Calu3 (cell line): ENCODE results near the gene DERL3. TPM values are rescaled to one million over a fixed set of nuclear protein-coding genes. Genes with fewer than 3 reads are reported as not detected.

Experiments used
- BruUV-seq: library from RNA; stranded (reverse); fragments of 400-500 nt; replicated peaks from 2 replicates; lab custom pipeline; 2021; lab: Mats Ljungman, UMichigan
- CTCF ChIA-PET: fragments of 300-600 bp; sonication (Branson Sonifier 250); formaldehyde crosslinking; loops from one replicate; lab custom pipeline; 2022; ENCODE audit warnings: antibody characterized with exemption; lab: Charles Lee
- DNase-seq: peaks from one replicate; pipeline ENCODE4 v3.0.0; 2022
- H3K27ac Mint-ChIP-seq: one replicate; pipeline ENCODE4 v1.8.0; 2022; ENCODE audit warnings: mixed read lengths; ENCODE audit not compliant: unreplicated experiment
- H3K27me3 Mint-ChIP-seq: one replicate; pipeline ENCODE4 v1.8.0; 2022; ENCODE audit warnings: mixed read lengths; ENCODE audit not compliant: unreplicated experiment
- H3K36me3 Mint-ChIP-seq: one replicate; pipeline ENCODE4 v1.8.0; 2022; ENCODE audit warnings: mild to moderate bottlenecking, moderate library complexity, mixed read lengths; ENCODE audit not compliant: insufficient read depth, unreplicated experiment
- H3K4me1 Mint-ChIP-seq: one replicate; pipeline ENCODE4 v1.8.0; 2022; ENCODE audit warnings: mild to moderate bottlenecking, low read depth, mixed read lengths; ENCODE audit not compliant: unreplicated experiment
- H3K4me3 Mint-ChIP-seq: one replicate; pipeline ENCODE4 v1.8.0; 2022; ENCODE audit warnings: mild to moderate bottlenecking, low read depth, moderate library complexity, mixed read lengths; ENCODE audit not compliant: unreplicated experiment
- H3K9me3 Mint-ChIP-seq: one replicate; pipeline ENCODE4 v1.8.0; 2022; ENCODE audit warnings: low read depth, mixed read lengths; ENCODE audit not compliant: unreplicated experiment
- intact Hi-C: fragments of 100-400 bp; cut with micrococcal nuclease; formaldehyde crosslinking; loops from one replicate; pipeline ENCODE4 v1.10.0; 2022; ENCODE audit not compliant: unreplicated experiment
- total RNA-seq: library from RNA; stranded (reverse); gene quantifications from 2 replicates; pipeline ENCODE4 v1.2.3, GENCODE V29; 2022
- TF ChIP-seq, protein P1 (sequence below): fragments of 200-600 bp; IDR thresholded peaks from one replicate; pipeline ENCODE4 v1.8.0; 2022; ENCODE audit warnings: antibody characterized with exemption; ENCODE audit not compliant: unreplicated experiment

DERL3 gene
- total RNA-seq, 1 experiment from 2014 or later = 3.7 TPM

DNA sequence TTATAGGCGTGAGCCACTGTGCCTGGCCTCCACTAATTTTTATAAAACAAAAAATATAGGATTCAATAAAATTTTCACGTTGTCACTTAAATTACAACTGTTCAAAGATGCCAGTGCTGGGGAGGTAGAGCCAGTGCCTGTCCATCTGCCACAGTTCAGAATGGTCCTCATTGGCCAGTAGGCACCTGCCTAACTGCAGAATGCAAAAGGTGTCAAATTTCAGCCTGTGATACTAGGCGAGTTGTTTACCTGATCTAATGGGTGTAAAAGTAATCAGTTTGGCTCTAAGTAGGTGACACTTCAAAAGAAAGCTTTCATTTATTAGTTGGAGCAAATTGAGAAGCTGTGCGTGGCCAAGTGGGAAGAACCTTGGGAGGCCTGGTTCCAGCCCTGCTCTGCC, 49.7 kb downstream of the DERL3 start:
- Mint-ChIP-seq H3K27me3 (no peaks in the 10 kb centered on the region), H3K36me3 (peaks cover 47% of the 10 kb centered on the region), H3K27ac (no peak overlapping the region), H3K4me1 (peaks cover 7% of the 10 kb centered on the region), H3K4me3 (no peak overlapping the region), H3K9me3 (no peaks in the 10 kb centered on the region)
- CTCF ChIA-PET = no interaction called here
- TF ChIP-seq, protein P1, sequence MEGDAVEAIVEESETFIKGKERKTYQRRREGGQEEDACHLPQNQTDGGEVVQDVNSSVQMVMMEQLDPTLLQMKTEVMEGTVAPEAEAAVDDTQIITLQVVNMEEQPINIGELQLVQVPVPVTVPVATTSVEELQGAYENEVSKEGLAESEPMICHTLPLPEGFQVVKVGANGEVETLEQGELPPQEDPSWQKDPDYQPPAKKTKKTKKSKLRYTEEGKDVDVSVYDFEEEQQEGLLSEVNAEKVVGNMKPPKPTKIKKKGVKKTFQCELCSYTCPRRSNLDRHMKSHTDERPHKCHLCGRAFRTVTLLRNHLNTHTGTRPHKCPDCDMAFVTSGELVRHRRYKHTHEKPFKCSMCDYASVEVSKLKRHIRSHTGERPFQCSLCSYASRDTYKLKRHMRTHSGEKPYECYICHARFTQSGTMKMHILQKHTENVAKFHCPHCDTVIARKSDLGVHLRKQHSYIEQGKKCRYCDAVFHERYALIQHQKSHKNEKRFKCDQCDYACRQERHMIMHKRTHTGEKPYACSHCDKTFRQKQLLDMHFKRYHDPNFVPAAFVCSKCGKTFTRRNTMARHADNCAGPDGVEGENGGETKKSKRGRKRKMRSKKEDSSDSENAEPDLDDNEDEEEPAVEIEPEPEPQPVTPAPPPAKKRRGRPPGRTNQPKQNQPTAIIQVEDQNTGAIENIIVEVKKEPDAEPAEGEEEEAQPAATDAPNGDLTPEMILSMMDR = no peak
- no peak for DNase-seq
- BruUV-seq = no TSS peak
- intact Hi-C loops = loop anchor here (10.0 kb wide), 1 partner anchor 46 kb away; the partner anchor contains the start of gene DERL3

GRCh38 chr22:23787910-23788309, 50.9 kb downstream of the DERL3 start:
- CTCF ChIA-PET = no interaction called here
- Mint-ChIP-seq H3K27me3 (no peaks in the 10 kb centered on the region), H3K36me3 (peaks cover 38% of the 10 kb centered on the region), H3K9me3 (no peaks in the 10 kb centered on the region), H3K4me3 (peak overlapping the region; percentile 79), H3K27ac (no peak overlapping the region), H3K4me1 (peaks cover 11% of the 10 kb centered on the region)
- TF ChIP-seq, protein P1 = no peak
- intact Hi-C loops = loop anchor here (10.0 kb wide), 1 partner anchor 47 kb away; the partner anchor contains the start of gene DERL3
- no peak for DNase-seq
- TSS peak; percentile 64 for BruUV-seq

GRCh38 chr22:23787600-23787896, 51.3 kb downstream of the DERL3 start:
- Mint-ChIP-seq H3K9me3 (no peaks in the 10 kb centered on the region), H3K4me1 (peaks cover 11% of the 10 kb centered on the region), H3K27me3 (no peaks in the 10 kb centered on the region), H3K27ac (no peak overlapping the region), H3K4me3 (peak overlapping the region; percentile 79), H3K36me3 (peaks cover 36% of the 10 kb centered on the region)
- DNase-seq = no peak
- CTCF ChIA-PET = no interaction called here
- intact Hi-C loops = loop anchor here (10.0 kb wide), 1 partner anchor 47 kb away; the partner anchor contains the start of gene DERL3
- TF ChIP-seq, protein P1 = no peak
- no TSS peak for BruUV-seq

DNA sequence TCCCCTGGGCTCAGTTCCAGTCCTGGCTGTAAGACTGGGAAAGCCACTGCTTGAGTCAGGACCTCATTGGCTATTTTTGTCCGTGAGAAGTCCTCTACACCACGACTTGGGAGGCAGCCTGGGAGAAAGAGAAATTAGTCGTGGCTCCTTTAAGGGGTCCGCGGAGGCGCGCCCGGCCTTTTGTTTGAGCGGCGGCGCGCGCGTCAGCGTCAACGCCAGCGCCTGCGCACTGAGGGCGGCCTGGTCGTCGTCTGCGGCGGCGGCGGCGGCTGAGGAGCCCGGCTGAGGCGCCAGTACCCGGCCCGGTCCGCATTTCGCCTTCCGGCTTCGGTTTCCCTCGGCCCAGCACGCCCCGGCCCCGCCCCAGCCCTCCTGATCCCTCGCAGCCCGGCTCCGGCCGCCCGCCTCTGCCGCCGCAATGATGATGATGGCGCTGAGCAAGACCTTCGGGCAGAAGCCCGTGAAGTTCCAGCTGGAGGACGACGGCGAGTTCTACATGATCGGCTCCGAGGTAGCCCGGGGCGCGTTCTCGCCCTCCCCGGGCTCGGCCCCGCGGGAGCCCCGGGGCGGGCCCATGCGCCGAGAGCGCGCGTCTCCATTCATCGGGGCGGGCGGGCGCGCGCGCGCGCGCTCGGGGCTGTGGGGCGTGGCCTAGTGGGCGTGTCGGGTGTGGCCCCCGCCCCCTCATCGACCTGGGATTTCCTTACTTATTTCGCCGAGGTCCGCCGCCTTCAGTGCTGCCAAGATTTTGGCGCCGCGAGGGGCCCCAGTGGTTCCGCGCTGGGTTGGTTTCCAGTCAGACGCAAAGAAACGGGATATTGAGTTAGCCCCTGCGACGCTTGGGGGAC, 51.8 kb downstream of the DERL3 start, which contains the start of gene SMARCB1:
Gene SMARCB1, plus strand, starts transcription at position 215 of the 848 bp plus-strand sequence. Its CDS starts 204 bp downstream, at position 419.
- H3K4me1 Mint-ChIP-seq = peaks cover 11% of the 10 kb centered on the region
- CTCF ChIA-PET = interaction anchor here (0.6 kb wide), 1 partner anchor 16 kb away, joined by 3 read pairs; no protein-coding TSS in a partner anchor
- peak; percentile 93 for DNase-seq
- H3K27ac Mint-ChIP-seq = peak within 1 kb of the TSS; percentile 73
- BruUV-seq = no TSS peak
- TF ChIP-seq, protein P1 = no peak
- no peaks in the 10 kb centered on the region for H3K9me3 Mint-ChIP-seq
- H3K36me3 Mint-ChIP-seq = peaks cover 30% of the 10 kb centered on the region
- peak within 1 kb of the TSS; percentile 79 for H3K4me3 Mint-ChIP-seq
- intact Hi-C loops = loop anchor here (10.0 kb wide), 1 partner anchor 48 kb away; the partner anchor contains the start of gene DERL3
- H3K27me3 Mint-ChIP-seq = no peaks in the 10 kb centered on the region
